Endothelial cell of coronary artery (primary cell): ENCODE results near the gene FAM117A. TPM values are rescaled to one million over a fixed set of nuclear protein-coding genes. Genes with fewer than 3 reads are reported as not detected.

Source experiments
- total RNA-seq: library from RNA; depleted of rRNA; stranded (reverse); fragments of >200 nt; gene quantifications from 2 replicates; pipeline ENCODE4 v1.2.3, GENCODE V29; 2014

FAM117A gene
- 2.6 and 4.2 TPM in 2 replicates for total RNA-seq

GRCh38 chr17:49763735-49764558, at the start of gene FAM117A:
TSS of gene FAM117A (minus strand) at chr17:49764131. CDS start at chr17:49764087, 44 bp downstream.

GRCh38 chr17:49788478-49789242, 24.7 kb upstream of the FAM117A start, which contains the start of gene KAT7:
TSS of gene KAT7 (plus strand) at chr17:49788681. CDS start at chr17:49788835, 154 bp downstream.

GRCh38 chr17:49707608-49708514, 56.1 kb downstream of the FAM117A start, which contains the start of gene SLC35B1:
TSS of gene SLC35B1 (minus strand) at chr17:49707964. CDS start at chr17:49707833, 131 bp downstream.

GRCh38 chr17:49677933-49678847, 85.7 kb downstream of the FAM117A start, which contains the start of gene SPOP:
TSS of gene SPOP (minus strand) at chr17:49678097. CDS start at chr17:49622810, 55,287 bp downstream.

Other genes starting within 250 kb of the FAM117A start
- gene NXPH3, start 188.3 kb downstream of the FAM117A start, total RNA-seq, result 0.63 and 1.4 TPM in 2 replicates
- 91.7 and 103 TPM in 2 replicates for gene SPOP, start 86.0 kb downstream of the FAM117A start, total RNA-seq
- gene SLC35B1, start 56.2 kb downstream of the FAM117A start, total RNA-seq, result 39.1 and 66.5 TPM in 2 replicates
- 28.0 and 30.2 TPM in 2 replicates for gene KAT7, start 24.6 kb upstream of the FAM117A start, total RNA-seq
- not detected in 2 replicates for gene TAC4, start 83.9 kb upstream of the FAM117A start, total RNA-seq
- not detected in 2 replicates for gene DLX4, start 205.1 kb upstream of the FAM117A start, total RNA-seq
- gene DLX3, start 231.1 kb upstream of the FAM117A start, total RNA-seq, result not detected in 2 replicates